Measurements from ENCODE around the gene RNF13. TPM values are rescaled to one million over a fixed set of nuclear protein-coding genes. Genes with fewer than 3 reads are reported as not detected.

Gene RNF13
- total and polyA plus RNA-seq, 2 of the 4 experiments (the other 2 are of a cell fraction): 12.8 to 29.8 TPM

DNA sequence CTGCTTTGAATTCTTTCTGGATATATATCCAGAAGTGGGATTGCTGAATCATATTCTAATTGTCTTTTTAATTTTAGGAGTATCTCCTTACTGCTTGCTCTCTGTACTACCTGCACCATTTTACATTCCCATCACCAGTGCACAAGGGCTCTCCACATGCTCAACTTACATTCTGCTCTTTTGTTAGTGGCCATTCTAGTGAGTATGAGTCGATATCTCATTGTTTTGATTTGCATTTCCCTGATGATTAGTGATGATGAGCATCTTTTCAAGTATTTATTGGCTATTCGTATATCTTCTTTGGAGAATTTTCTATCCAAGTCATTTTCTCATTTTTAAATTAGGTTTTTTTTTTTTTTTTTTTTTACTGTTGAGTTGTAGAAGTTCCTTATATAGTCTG is 128.2 kb downstream of the RNF13 start:
- H2BK120ac ChIP-seq (ENCODE audit: low read depth, low read length): no peak overlapping the region
- dilution Hi-C loops (cut with HindIII; ENCODE audit: low sequenced_read_pairs, unreplicated experiment): no loop called here
- peaks cover 3% of the 10 kb centered on the region; the same call in 1 of the 2 replicates for H3K36me3 ChIP-seq (ENCODE audit: control insufficient read depth, insufficient read depth, low read length)
- H3K4me2 ChIP-seq (ENCODE audit: low read depth, low read length): no peak overlapping the region
- H4K91ac ChIP-seq (ENCODE audit: insufficient read depth, low read depth, low read length): no peak overlapping the region
- peaks cover 2% of the 10 kb centered on the region; the same call in 1 of the 2 replicates for H3K9me3 ChIP-seq (ENCODE audit: control insufficient read depth, insufficient read depth, low read length)
- no peak; the same call in 1 of the 2 replicates for ATAC-seq (ENCODE audit: low read depth)
- no peak overlapping the region for H4K5ac ChIP-seq (ENCODE audit: low read depth, low read length)
- H2BK5ac ChIP-seq (ENCODE audit: low read depth, low read length, poor library complexity, severe bottlenecking): no peak overlapping the region
- TF ChIP-seq RAD21 (IDR thresholded peaks at IDR 0.05; ENCODE audit: low read length) (no peak), FOS (IDR thresholded peaks at IDR 0.05; ENCODE audit: low read depth, low read length) (no peak), CEBPB (IDR thresholded peaks at IDR 0.05; ENCODE audit: low read depth, low read length) (no peak), MAFK (IDR thresholded peaks at IDR 0.05; ENCODE audit: low read depth, low read length) (no peak), CHD1 (IDR thresholded peaks at IDR 0.05; ENCODE audit: low read depth, low read length) (no peak), NFE2L2 (IDR thresholded peaks at IDR 0.05; ENCODE audit: low read depth, low read length) (no peak), POLR2A (IDR thresholded peaks at IDR 0.05; ENCODE audit: low read depth, low read length) (no peak)
- TF ChIP-seq, protein P1, sequence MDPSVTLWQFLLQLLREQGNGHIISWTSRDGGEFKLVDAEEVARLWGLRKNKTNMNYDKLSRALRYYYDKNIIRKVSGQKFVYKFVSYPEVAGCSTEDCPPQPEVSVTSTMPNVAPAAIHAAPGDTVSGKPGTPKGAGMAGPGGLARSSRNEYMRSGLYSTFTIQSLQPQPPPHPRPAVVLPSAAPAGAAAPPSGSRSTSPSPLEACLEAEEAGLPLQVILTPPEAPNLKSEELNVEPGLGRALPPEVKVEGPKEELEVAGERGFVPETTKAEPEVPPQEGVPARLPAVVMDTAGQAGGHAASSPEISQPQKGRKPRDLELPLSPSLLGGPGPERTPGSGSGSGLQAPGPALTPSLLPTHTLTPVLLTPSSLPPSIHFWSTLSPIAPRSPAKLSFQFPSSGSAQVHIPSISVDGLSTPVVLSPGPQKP (IDR thresholded peaks at IDR 0.05; ENCODE audit: borderline replicate concordance, low read depth, low read length): no peak
- TF ChIP-seq, protein P2, sequence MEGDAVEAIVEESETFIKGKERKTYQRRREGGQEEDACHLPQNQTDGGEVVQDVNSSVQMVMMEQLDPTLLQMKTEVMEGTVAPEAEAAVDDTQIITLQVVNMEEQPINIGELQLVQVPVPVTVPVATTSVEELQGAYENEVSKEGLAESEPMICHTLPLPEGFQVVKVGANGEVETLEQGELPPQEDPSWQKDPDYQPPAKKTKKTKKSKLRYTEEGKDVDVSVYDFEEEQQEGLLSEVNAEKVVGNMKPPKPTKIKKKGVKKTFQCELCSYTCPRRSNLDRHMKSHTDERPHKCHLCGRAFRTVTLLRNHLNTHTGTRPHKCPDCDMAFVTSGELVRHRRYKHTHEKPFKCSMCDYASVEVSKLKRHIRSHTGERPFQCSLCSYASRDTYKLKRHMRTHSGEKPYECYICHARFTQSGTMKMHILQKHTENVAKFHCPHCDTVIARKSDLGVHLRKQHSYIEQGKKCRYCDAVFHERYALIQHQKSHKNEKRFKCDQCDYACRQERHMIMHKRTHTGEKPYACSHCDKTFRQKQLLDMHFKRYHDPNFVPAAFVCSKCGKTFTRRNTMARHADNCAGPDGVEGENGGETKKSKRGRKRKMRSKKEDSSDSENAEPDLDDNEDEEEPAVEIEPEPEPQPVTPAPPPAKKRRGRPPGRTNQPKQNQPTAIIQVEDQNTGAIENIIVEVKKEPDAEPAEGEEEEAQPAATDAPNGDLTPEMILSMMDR (conservative IDR thresholded peaks at IDR 0.05; ENCODE audit: low read depth, low read length): no peak
- no peaks in the 10 kb centered on the region for H3K9me1 ChIP-seq (ENCODE audit: insufficient read depth, low read length)
- H3K4me1 ChIP-seq (ENCODE audit: control insufficient read depth, insufficient read depth, low read length): no peaks in the 10 kb centered on the region
- intact Hi-C loops (cut with micrococcal nuclease): no loop called here
- BruUV-seq (replicated peaks): no TSS peak
- no peaks in the 10 kb centered on the region; the same call in 1 of the 2 replicates for H4K20me1 ChIP-seq (ENCODE audit: insufficient read depth, low read length)
- ChIA-PET POLR2A (ENCODE audit: unreplicated experiment) (no interaction called here), CTCF (no interaction called here)
- no CpG with 5 or more reads among the region's 2 CpGs for WGBS, 2 experiments (ENCODE audit: extremely low coverage in 2 of 2, insufficient read length in 1 of 2)
- no peak overlapping the region for H2AFZ ChIP-seq (replicated peaks; ENCODE audit: low read length, poor library complexity)
- no peak overlapping the region for H3K4ac ChIP-seq (ENCODE audit: low read depth, low read length)
- DNase-seq: peak; percentile 47
- no peak overlapping the region for H2AK5ac ChIP-seq (ENCODE audit: low read depth, low read length)
- no peak overlapping the region for H3K4me3 ChIP-seq (ENCODE audit: insufficient read depth, low read depth, low read length)
- H2AK9ac ChIP-seq (replicated peaks; ENCODE audit: low read depth, low read length, poor library complexity): no peak overlapping the region
- 0 out of 2 replicates have a peak overlapping the region, but pooled peaks have one; percentile 37 for H3K14ac ChIP-seq (replicated peaks; ENCODE audit: low read depth, low read length)
- in situ Hi-C loops (cut with MboI; ENCODE audit: low sequenced_read_pairs): no loop called here
- no peak overlapping the region for H2BK20ac ChIP-seq (ENCODE audit: low read depth, low read length)
- H3K79me1 ChIP-seq (ENCODE audit: low read depth in 1 of 2, low read length in 2 of 2): peaks cover 0 to 24% of the 10 kb centered on the region in 2 experiments; a peak in 3 of 4 replicates
- H3K27ac ChIP-seq (ENCODE audit: insufficient read depth, low read length): no peak overlapping the region
- H4K8ac ChIP-seq (ENCODE audit: low read depth in 2 of 2, low read length in 2 of 2): no peak overlapping the region
- no peak overlapping the region for H3K23ac ChIP-seq (ENCODE audit: low read depth, low read length)
- H3K27me3 ChIP-seq (ENCODE audit: control insufficient read depth, insufficient read depth, low read length): no peaks in the 10 kb centered on the region
- no peak overlapping the region for H3K56ac ChIP-seq (ENCODE audit: extremely low read depth, insufficient read depth, low read length)
- no peak overlapping the region for H3K18ac ChIP-seq (ENCODE audit: low read depth, low read length)
- H3K9ac ChIP-seq (ENCODE audit: low read depth, low read length): no peak overlapping the region
- no peak overlapping the region for H2BK15ac ChIP-seq (ENCODE audit: low read depth, low read length)

All from IMR-90 (cell line).